TTC549 (cell line): ENCODE data around the gene KCNMA1.

Experiments
- FAIRE-seq: peaks from 2 replicates; lab custom pipeline; 2012; peaks lifted over from hg19 to GRCh38; lab: Jason Lieb, UNC

The KCNMA1 gene

DNA sequence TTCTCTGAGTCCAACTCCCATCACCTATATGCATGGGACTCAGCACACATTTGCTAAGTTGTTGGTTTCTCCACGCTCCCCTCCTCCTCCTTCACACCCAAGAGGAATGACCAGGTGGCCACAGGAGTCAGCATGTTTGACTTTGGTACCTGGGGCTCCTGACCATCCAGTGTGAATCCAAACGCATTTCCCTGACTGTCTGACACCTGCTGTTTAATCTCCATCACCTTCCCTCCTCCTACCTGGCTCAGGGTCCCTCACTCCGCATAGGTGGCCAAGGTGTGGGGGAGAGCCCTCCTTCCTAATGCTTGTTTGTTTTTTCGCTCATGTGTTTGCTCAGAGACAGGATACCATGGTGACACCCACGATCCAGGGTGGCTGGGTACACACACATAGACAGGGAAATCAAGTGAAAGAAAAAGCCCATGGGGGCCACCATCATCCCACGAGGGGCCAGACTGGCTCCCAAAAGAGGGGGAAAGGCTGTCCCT lies 194.9 kb downstream of the KCNMA1 start:
- FAIRE-seq, result no peak

GRCh38 chr10:77441353-77442166 lies 196.0 kb downstream of the KCNMA1 start:
- FAIRE-seq, result no peak

DNA sequence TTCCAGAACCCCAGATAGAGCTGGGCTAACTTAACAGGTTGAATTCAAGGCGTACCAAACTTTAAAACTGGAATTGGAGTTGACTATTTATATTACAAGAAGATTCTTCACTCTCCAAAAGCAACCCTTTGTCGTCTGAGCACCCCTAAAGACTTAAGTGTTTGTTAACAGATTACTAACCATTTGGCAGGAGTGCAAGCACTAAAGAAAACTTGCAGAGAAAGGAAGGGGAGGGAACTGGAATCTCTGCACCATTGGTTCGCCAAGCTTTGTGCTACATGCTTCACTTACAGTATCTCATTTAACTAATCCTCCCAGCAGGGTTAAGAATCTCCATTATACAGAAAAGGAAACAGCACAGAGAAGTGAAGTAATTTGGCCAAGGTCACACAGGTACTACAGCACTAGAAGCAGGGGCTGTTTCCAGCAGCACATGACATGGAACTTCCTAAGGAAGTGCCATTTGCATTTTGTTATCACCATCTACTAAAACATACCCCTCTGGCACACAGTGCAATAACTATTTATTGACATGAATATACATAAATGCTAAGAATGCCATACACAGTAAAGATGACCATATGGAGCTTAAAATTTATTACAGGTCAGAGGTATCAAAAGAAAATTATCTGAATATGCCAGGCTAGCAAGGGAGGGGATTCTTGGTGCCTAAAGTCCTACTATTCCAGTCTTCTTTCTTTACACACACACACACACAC lies 201.2 kb downstream of the KCNMA1 start:
- no peak for FAIRE-seq

DNA sequence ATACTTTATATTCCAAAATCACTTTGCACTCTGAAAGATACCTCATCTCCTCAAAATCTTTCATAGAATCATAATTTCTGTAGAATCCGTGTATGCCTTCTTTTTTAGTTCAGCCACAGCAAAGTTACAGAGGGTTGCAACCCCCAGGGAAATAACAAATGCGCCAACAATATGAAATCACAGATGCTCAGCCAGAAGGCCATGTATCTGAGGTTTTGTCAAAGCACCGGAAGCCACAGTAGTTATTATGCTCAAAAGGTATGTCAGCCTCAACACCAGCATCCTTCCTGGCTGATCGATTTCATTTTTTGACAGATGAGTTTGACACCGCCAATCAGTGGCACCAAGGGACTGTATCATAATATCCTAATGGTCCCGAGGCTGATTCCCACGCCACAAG lies 204.1 kb downstream of the KCNMA1 start:
- FAIRE-seq, result no peak

DNA sequence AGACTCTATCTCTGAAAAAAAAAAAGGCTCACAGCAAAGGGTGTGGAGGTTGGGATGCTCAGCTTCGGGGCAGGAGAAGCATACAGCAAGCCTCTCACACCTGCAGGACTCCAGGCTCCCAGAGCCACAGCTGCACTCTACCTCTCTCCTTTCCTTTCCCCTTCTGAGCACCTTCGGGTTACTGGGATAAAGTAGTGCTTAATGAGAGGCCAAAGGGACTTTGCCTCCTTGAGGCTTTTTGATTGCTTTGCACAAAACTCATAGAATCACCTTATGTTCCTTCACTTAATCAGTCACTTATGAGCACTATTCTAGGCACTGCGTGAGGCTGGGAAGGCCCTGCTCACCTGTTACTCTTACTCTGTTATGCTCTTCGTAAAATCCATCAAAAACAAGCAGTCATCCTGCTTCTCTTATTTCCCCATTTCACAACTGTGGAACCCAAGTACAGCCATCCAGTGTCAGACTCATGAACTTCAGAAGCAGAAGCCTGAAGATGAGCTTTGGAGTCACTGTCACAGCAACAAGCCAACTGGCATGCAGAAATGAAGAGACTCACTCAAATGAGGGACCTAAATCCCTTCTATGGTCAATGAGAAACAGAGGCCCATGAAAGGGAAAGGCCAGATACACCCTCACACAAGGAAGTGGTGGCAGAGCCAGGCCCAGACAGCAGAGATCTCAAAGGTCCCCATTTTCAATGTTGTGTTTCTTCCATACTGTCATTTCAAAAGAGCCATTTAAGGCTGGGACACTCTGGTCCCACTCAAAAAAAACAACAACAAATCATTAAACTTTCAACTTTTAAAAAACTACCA lies 205.4 kb downstream of the KCNMA1 start:
- FAIRE-seq, result no peak

DNA sequence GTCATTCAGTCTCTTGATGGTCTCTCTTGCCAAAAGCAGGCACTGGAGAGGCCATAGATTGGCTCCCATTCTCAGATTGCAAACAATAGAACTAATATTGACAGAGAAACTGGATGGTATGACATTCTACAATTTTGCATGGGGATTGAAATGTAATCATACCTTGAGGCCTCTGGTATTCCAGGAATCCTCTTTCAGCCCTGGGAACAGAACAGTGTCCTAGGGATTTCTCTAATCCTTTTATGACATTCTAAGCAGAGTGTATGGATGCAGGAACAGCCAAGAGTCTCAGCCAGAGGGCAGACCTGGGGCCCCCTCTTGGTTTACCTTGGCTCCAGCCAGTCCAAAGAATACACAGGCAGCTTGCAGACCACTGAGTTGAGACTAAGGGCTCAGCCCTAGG lies 206.4 kb downstream of the KCNMA1 start:
- FAIRE-seq, result no peak

GRCh38 chr10:77430530-77430929 lies 207.1 kb downstream of the KCNMA1 start:
- FAIRE-seq, result no peak

- no peak for FAIRE-seq
These were observed 208.8 kb downstream of the KCNMA1 start for GRCh38 chr10:77428691-77429395.

DNA sequence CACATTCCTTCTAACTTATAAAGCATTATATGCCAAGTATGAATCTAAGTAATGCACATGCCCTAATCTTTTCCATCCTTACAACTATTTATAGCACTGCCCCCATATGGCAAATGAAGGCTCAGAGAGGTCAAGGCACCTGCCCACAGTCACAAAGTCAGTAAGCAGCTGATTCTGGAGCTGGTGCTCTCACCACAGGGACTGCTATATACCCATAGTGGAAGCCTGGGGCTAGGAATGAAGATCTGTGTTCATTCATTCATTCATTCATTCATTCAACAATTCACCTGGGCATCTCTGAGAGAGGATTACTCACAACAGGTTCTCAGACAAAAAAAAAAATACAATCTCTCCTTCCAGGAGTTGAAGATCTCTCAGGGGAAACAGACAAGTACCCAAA lies 213.4 kb downstream of the KCNMA1 start:
- FAIRE-seq, result no peak

GRCh38 chr10:77422491-77423338 lies 214.9 kb downstream of the KCNMA1 start:
- no peak for FAIRE-seq

DNA sequence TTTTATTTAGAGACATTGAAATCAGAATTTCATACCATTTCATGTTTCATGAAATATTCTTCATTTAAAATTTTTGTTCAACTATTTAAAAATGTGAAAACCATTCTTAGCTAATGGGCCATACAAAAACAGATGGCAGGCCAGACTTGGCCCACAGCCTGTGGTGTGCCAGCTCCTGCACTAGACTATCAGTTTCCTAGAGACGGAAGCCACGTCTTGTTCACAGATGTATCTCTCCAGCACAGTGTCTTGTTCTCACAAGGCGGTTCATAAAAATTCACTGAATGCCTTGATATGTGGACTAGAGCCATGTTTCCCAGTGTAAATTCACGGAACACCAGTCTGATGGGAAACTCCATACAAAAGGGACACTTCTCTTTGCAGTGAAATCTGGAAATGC lies 216.0 kb downstream of the KCNMA1 start:
- FAIRE-seq, result no peak

DNA sequence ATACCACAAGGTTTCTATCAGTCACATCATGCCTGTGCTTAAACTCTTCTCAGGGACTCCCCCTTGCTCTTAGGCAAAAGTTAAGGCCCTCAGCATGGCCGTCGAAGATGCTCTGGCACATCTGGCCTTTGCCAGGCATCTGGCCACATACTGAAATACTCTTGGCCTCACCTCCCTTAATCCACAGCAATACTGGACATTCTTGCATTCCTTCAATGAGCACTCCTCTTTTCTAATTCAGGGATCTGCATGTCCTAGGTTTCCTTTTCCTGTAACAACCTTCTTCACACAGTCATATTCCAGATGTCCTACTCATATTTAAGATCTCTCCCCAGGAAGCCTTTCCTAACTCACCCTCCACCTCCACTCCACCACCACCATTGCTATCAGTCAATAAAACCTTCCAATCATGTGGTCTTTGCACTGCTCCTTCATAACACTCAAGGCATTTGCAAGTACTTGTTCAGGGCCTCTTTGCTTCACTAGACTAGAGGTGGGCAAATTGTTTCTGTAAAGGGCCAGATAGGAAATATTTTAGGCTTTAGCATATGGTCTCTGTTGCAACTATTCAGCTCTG lies 216.6 kb downstream of the KCNMA1 start:
- FAIRE-seq, result no peak

GRCh38 chr10:77419979-77420378 lies 217.6 kb downstream of the KCNMA1 start:
- no peak for FAIRE-seq

- no peak for FAIRE-seq
These were observed 218.6 kb downstream of the KCNMA1 start for GRCh38 chr10:77419056-77419455.

DNA sequence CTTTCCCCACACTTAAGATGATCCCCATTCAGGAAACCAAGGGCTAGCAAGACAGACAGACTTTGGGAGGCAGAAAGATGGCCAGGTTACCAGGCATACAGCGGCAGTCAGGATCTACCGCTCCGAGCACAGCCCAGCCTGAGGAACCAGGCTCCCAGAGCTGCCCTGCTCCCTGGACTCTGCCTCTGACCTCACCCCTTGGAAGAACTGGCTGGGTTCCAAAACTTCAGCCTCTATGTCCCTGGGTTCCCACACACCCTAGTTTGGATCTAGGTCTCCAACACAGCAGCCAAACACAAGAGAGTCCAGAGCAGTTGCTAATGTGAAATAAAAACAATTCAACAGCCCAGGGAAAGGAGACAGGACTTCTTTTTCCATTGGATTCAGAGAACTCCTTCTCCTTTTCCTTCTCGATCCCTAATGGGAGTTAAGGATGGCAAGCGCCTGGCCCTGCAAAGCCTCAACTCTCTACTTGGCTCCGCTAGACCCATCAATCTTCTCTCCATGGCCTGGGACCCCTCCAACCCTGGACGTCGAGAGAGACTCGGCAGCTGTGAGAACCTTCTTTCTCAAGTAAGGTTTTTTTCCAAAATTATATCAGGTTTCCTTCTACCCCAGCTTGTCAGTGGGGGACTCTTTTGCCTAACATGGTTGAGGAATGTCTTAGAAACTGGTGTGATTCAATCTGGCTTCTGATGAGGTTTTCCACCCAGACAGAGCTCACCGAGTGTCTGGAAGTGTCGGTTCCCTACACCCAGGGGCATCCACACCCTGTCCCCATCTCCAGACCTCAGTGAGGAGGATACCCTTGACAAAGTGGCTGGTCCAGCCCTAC lies 219.6 kb downstream of the KCNMA1 start:
- no peak for FAIRE-seq

DNA sequence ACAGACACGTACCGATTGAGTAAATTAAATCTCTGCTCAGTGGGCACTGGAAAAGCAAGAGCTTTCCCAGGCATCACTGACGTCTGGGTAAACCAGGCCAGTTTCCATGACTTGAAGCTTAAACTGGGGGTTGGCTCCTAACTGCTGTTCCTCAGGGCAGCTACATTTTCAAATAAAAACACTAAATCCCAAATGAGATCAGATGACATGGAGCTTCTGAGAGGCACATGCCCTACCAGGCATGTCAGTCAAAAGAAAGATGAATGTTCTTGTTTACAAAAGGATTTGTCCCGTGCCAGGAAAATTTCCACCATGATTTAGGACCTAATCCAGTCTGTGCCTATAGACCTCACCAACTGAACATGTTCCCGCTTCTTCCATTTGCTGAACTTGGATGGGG lies 220.2 kb downstream of the KCNMA1 start:
- FAIRE-seq, result no peak

DNA sequence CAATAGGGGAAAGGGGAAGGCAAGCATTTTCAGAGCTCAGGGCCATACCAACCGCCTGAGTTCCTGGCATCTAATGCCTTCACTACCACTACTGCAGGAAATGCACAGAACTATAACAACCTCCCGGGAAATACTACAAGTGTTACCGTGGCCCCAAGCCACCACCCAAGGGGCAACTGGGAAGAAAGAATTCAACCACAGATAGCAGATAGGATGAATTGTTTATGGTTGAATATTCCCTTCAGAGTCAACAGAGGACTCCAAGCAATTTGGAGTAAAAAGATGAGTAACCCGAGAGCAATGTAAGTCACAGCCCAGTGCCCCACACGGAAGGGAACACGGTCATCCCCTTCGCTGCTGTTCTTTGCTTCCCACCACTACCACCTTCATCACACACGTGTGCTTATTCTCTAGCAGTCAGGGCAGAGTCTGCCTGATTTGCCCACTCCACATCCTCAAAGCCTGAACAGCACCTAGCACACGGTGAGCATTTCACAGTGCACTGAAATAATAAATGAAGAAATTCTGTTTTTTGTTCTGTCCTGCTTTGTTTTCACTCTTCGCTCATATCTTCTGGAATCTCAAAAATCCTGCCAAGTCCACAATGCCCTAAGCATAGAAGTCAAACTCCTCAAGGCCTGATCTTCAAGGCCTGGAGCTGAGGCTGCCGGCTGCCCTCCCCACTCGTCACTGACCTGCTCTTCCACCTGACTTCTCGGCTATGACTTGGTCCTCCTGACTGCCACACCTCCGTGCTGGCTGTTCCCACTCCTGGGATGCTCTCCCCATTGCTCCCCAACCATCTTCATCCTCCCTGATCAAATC lies 221.1 kb downstream of the KCNMA1 start:
- FAIRE-seq, result no peak

DNA sequence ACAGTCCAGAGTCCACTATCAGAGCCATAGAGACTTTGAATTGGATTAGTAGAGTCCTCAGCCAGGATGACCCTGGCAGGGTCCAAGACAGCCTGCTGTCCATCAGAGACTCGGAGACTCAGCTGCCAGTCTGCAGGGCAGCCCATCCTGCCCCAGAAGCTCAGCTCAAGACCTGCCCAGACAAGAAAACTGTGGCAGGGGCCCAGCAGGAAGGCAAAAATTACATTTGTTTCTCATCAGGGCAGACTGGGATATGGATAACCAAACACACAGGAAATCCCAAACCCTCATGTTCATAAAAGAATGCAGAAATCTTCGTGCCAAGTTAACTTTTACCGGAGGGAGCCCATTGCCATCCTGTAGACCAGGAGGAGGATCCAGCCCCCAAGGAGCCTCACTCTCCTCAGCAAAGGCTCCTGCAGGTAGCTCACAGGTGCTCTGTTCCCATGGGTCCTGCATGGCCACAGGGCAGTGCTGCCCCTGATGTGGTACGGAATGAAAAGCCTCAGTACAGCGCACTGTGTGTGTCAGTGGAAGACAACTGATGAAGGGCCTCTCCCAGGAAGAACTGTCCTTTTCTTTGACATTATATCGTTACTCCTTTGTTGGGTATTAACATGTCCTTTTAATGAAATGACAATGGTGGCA lies 222.2 kb downstream of the KCNMA1 start:
- FAIRE-seq, result no peak
